GM23338 (cell line): Measurements from ENCODE around the gene BTNL9.

Experiments
- CREB1 ChIP-seq: fragments of 250-450 bp; sonication (Bioruptor Pico); IDR thresholded peaks from 2 replicates; pipeline ENCODE4 v1.5.0; 2020; ENCODE audit warnings: low read depth, mild to moderate bottlenecking, moderate library complexity
- CTCF ChIP-seq, 2 experiments: fragments of 200-600 bp in 1 of 2; sonication (generic) in 1 of 2; conservative IDR thresholded peaks; 2 replicates each; pipeline versions ENCODE4 v1.5.1 to v1.6.1; 2016 to 2017; ENCODE audit warnings: antibody characterized with exemption in 2 of 2, low read depth in 2 of 2, mild to moderate bottlenecking in 2 of 2, moderate library complexity in 1 of 2
- EZH2 ChIP-seq: fragments of 200-600 bp; sonication (generic); IDR thresholded peaks from one replicate; pipeline ENCODE4 v1.8.0; 2017; ENCODE audit warnings: antibody characterized with exemption, mild to moderate bottlenecking, low read depth; ENCODE audit not compliant: unreplicated experiment
- EZH2phosphoT487 ChIP-seq: fragments of 200-600 bp; sonication (generic); IDR thresholded peaks from one replicate; pipeline ENCODE4 v1.8.1; 2018; ENCODE audit warnings: antibody characterized with exemption; ENCODE audit not compliant: unreplicated experiment
- POLR2AphosphoS5 ChIP-seq: IDR thresholded peaks from 2 replicates; pipeline ENCODE4 v1.6.1; 2016; ENCODE audit warnings: antibody characterized with exemption, low read depth

GRCh38 chr5:181060924-181061323 is 20.9 kb downstream of the BTNL9 start:
- TF ChIP-seq CTCF (conservative IDR thresholded peaks at IDR 0.05; ENCODE audit: low read depth in 2 of 2) (no peak), CREB1 (CRISPR knock-in tag) (no peak), EZH2 (peak; percentile 35), POLR2AphosphoS5 (no peak), EZH2phosphoT487 (no peak)
